Endothelial cell of umbilical vein (primary cell): ENCODE data around the gene FCAR. TPM values are rescaled to one million over a fixed set of nuclear protein-coding genes. Genes with fewer than 3 reads are reported as not detected.

Source experiments
- BruUV-seq: library from RNA; stranded (reverse); fragments of 400-500 nt; replicated peaks from 2 replicates; lab custom pipeline; 2021; lab: Mats Ljungman, UMichigan
- CTCF ChIA-PET: fragments of 300-600, 350-600 bp; sonication (Branson Sonifier 250); formaldehyde crosslinking; loops from one replicate; lab custom pipeline; 2021; ENCODE audit warnings: antibody characterized with exemption, inconsistent platforms; lab: Charles Lee
- POLR2A ChIA-PET: fragments of 300-600, 350-600 bp; sonication (Branson Sonifier 250); formaldehyde crosslinking; loops from one replicate; lab custom pipeline; 2021; ENCODE audit warnings: antibody characterized with exemption, inconsistent platforms; lab: Charles Lee
- DNase-seq: peaks from one replicate; pipeline ENCODE4 v3.0.0-alpha.2; 2011; ENCODE audit warnings: low read depth, low spot score
- FAIRE-seq: peaks from 2 replicates; lab custom pipeline; 2011; peaks lifted over from hg19 to GRCh38; lab: Jason Lieb, UNC
- H2AFZ ChIP-seq: 2 replicates; pipeline ENCODE4 v1.6.0; 2012; ENCODE audit warnings: low read depth, low read length, control low read depth, inconsistent platforms
- H3K27ac ChIP-seq: 2 replicates; pipeline ENCODE4 v1.5.1; 2011; ENCODE audit warnings: low read depth, mild to moderate bottlenecking, control low read depth, low read length, moderate library complexity; ENCODE audit not compliant: insufficient read depth
- H3K27me3 ChIP-seq, 2 experiments: 2 replicates each; pipeline versions ENCODE4 v1.6.0 to v1.6.1; 2011; ENCODE audit warnings: low read length in 2 of 2, mixed read lengths in 1 of 2; ENCODE audit not compliant: control insufficient read depth in 2 of 2, insufficient read depth in 2 of 2
- H3K36me3 ChIP-seq, 2 experiments: 2 replicates in 1 of 2; 3 replicates in 1 of 2; pipeline ENCODE4 v1.5.1; 2011; ENCODE audit warnings: low read length in 2 of 2, mild to moderate bottlenecking in 1 of 2, moderate library complexity in 1 of 2; ENCODE audit not compliant: control insufficient read depth in 2 of 2, insufficient read depth in 2 of 2; ENCODE audit errors: extremely low read depth in 1 of 2
- H3K4me1 ChIP-seq: 3 replicates; pipeline ENCODE4 v1.5.1; 2011; ENCODE audit warnings: mild to moderate bottlenecking, low read length; ENCODE audit not compliant: control insufficient read depth, insufficient read depth; ENCODE audit errors: extremely low read depth
- H3K4me2 ChIP-seq: 2 replicates; pipeline ENCODE4 v1.6.1; 2011; ENCODE audit warnings: low read length, control low read depth, mixed read lengths; ENCODE audit not compliant: insufficient read depth
- H3K4me3 ChIP-seq, 3 experiments: fragments of 200-600 bp in 1 of 3; sonication (generic), shearing (Covaris generic) in 1 of 3; replicated peaks in 1 of 3; 2 replicates each; pipeline ENCODE4 v1.5.1; 2011 to 2016; ENCODE audit warnings: control low read depth in 3 of 3, low read length in 3 of 3, mild to moderate bottlenecking in 2 of 3, inconsistent platforms in 1 of 3, low read depth in 1 of 3, moderate library complexity in 1 of 3; ENCODE audit not compliant: insufficient read depth in 1 of 3
- H3K79me2 ChIP-seq: 2 replicates; pipeline ENCODE4 v1.6.0; 2012; ENCODE audit warnings: low read length, inconsistent platforms; ENCODE audit not compliant: control insufficient read depth, insufficient read depth
- H3K9ac ChIP-seq: replicated peaks from 2 replicates; pipeline ENCODE3; 2011; ENCODE audit warnings: low read length, control low read depth; ENCODE audit not compliant: insufficient read depth; ENCODE audit errors: extremely low read depth
- H3K9me1 ChIP-seq: replicated peaks from 3 replicates; pipeline ENCODE4 v1.6.0; 2011; ENCODE audit warnings: mild to moderate bottlenecking, low read length; ENCODE audit not compliant: control insufficient read depth, insufficient read depth; ENCODE audit errors: extremely low read depth
- H3K9me3 ChIP-seq: replicated peaks from 2 replicates; pipeline ENCODE4 v1.5.1; 2012; ENCODE audit warnings: low read length, inconsistent platforms; ENCODE audit not compliant: control insufficient read depth, insufficient read depth
- H4K20me1 ChIP-seq: replicated peaks from 2 replicates; pipeline ENCODE3; 2011; ENCODE audit warnings: mild to moderate bottlenecking, low read length; ENCODE audit not compliant: control insufficient read depth, insufficient read depth; ENCODE audit errors: extremely low read depth
- EZH2 ChIP-seq: IDR thresholded peaks from 2 replicates; pipeline ENCODE4 v1.6.1; 2012; ENCODE audit warnings: borderline replicate concordance, low read depth, mild to moderate bottlenecking, moderate library complexity, low read length, inconsistent platforms; ENCODE audit not compliant: severe bottlenecking
- FOS ChIP-seq: IDR thresholded peaks from 2 replicates; pipeline ENCODE4 v1.6.1; 2011; ENCODE audit warnings: mild to moderate bottlenecking, low read length, moderate library complexity, borderline replicate concordance; ENCODE audit not compliant: insufficient read depth
- GATA2 ChIP-seq: IDR thresholded peaks from 2 replicates; pipeline ENCODE4 v1.7.0; 2011; ENCODE audit warnings: low read depth, mild to moderate bottlenecking, moderate library complexity, mixed read lengths, low read length; ENCODE audit not compliant: insufficient read length, insufficient read depth
- JUN ChIP-seq: IDR thresholded peaks from 2 replicates; pipeline ENCODE4 v1.6.1; 2011; ENCODE audit warnings: borderline replicate concordance, low read depth; ENCODE audit not compliant: insufficient read length, insufficient read depth
- MAX ChIP-seq: IDR thresholded peaks from 2 replicates; pipeline ENCODE4 v1.6.1; 2011; ENCODE audit not compliant: insufficient read depth, insufficient read length
- MYC ChIP-seq: IDR thresholded peaks from one replicate; pipeline ENCODE4 v1.6.1; 2011; ENCODE audit warnings: mild to moderate bottlenecking, low read depth, low read length
- POLR2A ChIP-seq: IDR thresholded peaks from 2 replicates; pipeline ENCODE4 v1.6.1; 2012; ENCODE audit warnings: low read depth, mild to moderate bottlenecking, control low read depth, low read length
- POLR2AphosphoS5 ChIP-seq: IDR thresholded peaks from 2 replicates; pipeline ENCODE4 v1.6.1; 2012; ENCODE audit warnings: low read depth, mild to moderate bottlenecking, control low read depth, low read length, moderate library complexity; ENCODE audit not compliant: insufficient read depth
- dilution Hi-C: fragments of 300-500 bp; cut with MboI; formaldehyde crosslinking; loops from one replicate; pipeline ENCODE4 v1.15.0; 2019; ENCODE audit warnings: low sequenced_read_pairs; ENCODE audit not compliant: extremely low pct_ligation_motif_present
- intact Hi-C: fragments of 100-400 bp; cut with micrococcal nuclease; formaldehyde crosslinking; loops from one replicate; pipeline ENCODE4 v1.10.0; 2022
- polyA plus RNA-seq, 4 experiments: library from polyadenylated mRNA; depleted of rRNA in 3 of 4; stranded (reverse) in 3 of 4; unstranded in 1 of 4; fragments of >200 nt; gene quantifications; 2 replicates each; pipeline versions ENCODE4 v1.2.1 to v1.2.3, GENCODE V29; 2011 to 2012; ENCODE audit warnings: missing spikeins in 1 of 4
- total RNA-seq: library from RNA; stranded (reverse); gene quantifications from 2 replicates; pipeline ENCODE4 v1.2.3, GENCODE V29; 2021

Gene FCAR
- total and polyA plus RNA-seq, 2 donors (not counting 3 experiments of a cell fraction or from before 2014, with no cell fraction given) = not detected

GRCh38 chr19:54928299-54928698, 54.3 kb downstream of the FCAR start:
- no TSS peak for BruUV-seq
- Histone ChIP-seq H3K4me1 (no peaks in the 10 kb centered on the region), H3K27me3 (no peaks in the 10 kb centered on the region), H2AFZ (no peak overlapping the region), H3K27ac (no peak overlapping the region), H3K79me2 (no peaks in the 10 kb centered on the region), H3K4me3 (no peak overlapping the region), H3K36me3 (no peaks in the 10 kb centered on the region), H3K9ac (no peak overlapping the region), H3K9me1 (no peaks in the 10 kb centered on the region), H3K9me3 (peaks cover 3% of the 10 kb centered on the region), H3K4me2 (no peak overlapping the region), H4K20me1 (no peaks in the 10 kb centered on the region)
- ChIA-PET CTCF (no interaction called here), POLR2A (no interaction called here)
- dilution Hi-C loops (no loop called here), intact Hi-C loops (no loop called here)
- TF ChIP-seq POLR2A (no peak), MAX (no peak), EZH2 (no peak), JUN (no peak), FOS (no peak), POLR2AphosphoS5 (no peak), MYC (no peak), GATA2 (no peak)
- FAIRE-seq = no peak
- no peak for DNase-seq

- Histone ChIP-seq H3K27ac (no peak overlapping the region), H3K9me1 (no peaks in the 10 kb centered on the region), H4K20me1 (no peaks in the 10 kb centered on the region), H3K4me3 (no peak overlapping the region), H3K36me3 (no peaks in the 10 kb centered on the region), H3K9me3 (no peaks in the 10 kb centered on the region), H2AFZ (no peak overlapping the region), H3K9ac (no peak overlapping the region), H3K79me2 (no peaks in the 10 kb centered on the region), H3K4me1 (no peaks in the 10 kb centered on the region), H3K4me2 (no peak overlapping the region), H3K27me3 (no peaks in the 10 kb centered on the region)
- ChIA-PET CTCF (interaction anchor here (0.6 to 0.7 kb wide), 2 partner anchors 753 to 1315 kb away, joined by 4 read pairs; no protein-coding TSS in a partner anchor), POLR2A (no interaction called here)
- FAIRE-seq = no peak
- no peak for TF ChIP-seq FOS
- TF ChIP-seq POLR2AphosphoS5 = no peak
- TF ChIP-seq EZH2 = no peak
- dilution Hi-C loops = no loop called here
- intact Hi-C loops = no loop called here
- DNase-seq = no peak
- no TSS peak for BruUV-seq
These were observed 63.9 kb downstream of the FCAR start for GRCh38 chr19:54937926-54938325.
